K562 (cell line): ENCODE data around the gene CRIM1. TPM values are rescaled to one million over a fixed set of nuclear protein-coding genes. Genes with fewer than 3 reads are reported as not detected.

Source experiments
- ATAC-seq: fragments of 200-7000 bp; cut with Tn5 transposase; 3 replicates; pipeline ENCODE4 v1.9.1; 2020; ENCODE audit warnings: moderate library complexity
- BruUV-seq: library from RNA; stranded (reverse); fragments of 400-500 nt; replicated peaks from 2 replicates; lab custom pipeline; 2021; lab: Mats Ljungman, UMichigan
- CTCF ChIA-PET: fragments of 300-600 bp; formaldehyde crosslinking; extraction: SDS; loops from one replicate; lab custom pipeline; 2021; ENCODE audit warnings: low intra/inter-chr PET ratio; lab: Yijun Ruan, JAX
- POLR2A ChIA-PET: fragments of 300-600, 350-650 bp; sonication (Branson Sonifier 250); formaldehyde crosslinking; extraction: SDS; loops from one replicate; lab custom pipeline; 2021; ENCODE audit warnings: antibody characterized with exemption, inconsistent platforms; lab: Yijun Ruan, JAX
- DNase-seq, 4 experiments: peaks; one replicate each; pipeline versions ENCODE4 v3.0.0 to v3.0.0-alpha.2; 2011 to 2018; ENCODE audit warnings: low spot score in 3 of 4, mixed read lengths in 3 of 4; ENCODE audit errors: extremely low read depth in 1 of 4
- FAIRE-seq: peaks from 2 replicates; lab custom pipeline; 2011; peaks lifted over from hg19 to GRCh38; lab: Jason Lieb, UNC
- H2AFZ ChIP-seq: 2 replicates; pipeline ENCODE4 v1.6.0; 2011; ENCODE audit warnings: low read depth, low read length, control low read depth, inconsistent platforms
- H3K27ac ChIP-seq: fragments of 200-600 bp; 3 replicates; pipeline ENCODE4 v1.8.0; 2011; ENCODE audit warnings: low read depth, mild to moderate bottlenecking, control low read depth, inconsistent platforms, low read length, moderate library complexity, mixed read lengths; ENCODE audit errors: extremely low read depth
- H3K27me3 ChIP-seq, 2 experiments: fragments of 300-600 bp in 1 of 2; 2 replicates in 1 of 2; 3 replicates in 1 of 2; pipeline versions ENCODE4 v1.6.0 to v1.8.0; 2011; ENCODE audit warnings: inconsistent platforms in 2 of 2, low read length in 2 of 2, mild to moderate bottlenecking in 1 of 2, mixed read lengths in 1 of 2, moderate library complexity in 1 of 2; ENCODE audit not compliant: control insufficient read depth in 2 of 2, insufficient read depth in 2 of 2
- H3K36me3 ChIP-seq: fragments of 300-600 bp; 3 replicates; pipeline ENCODE4 v1.8.0; 2011; ENCODE audit warnings: mild to moderate bottlenecking, low read length, inconsistent platforms; ENCODE audit not compliant: control insufficient read depth, insufficient read depth
- H3K4me1 ChIP-seq, 2 experiments: fragments of 200-600 bp in 1 of 2; replicated peaks in 1 of 2; 2 replicates in 1 of 2; 3 replicates in 1 of 2; pipeline versions ENCODE4 v1.5.1 to v1.8.0; 2011; ENCODE audit warnings: inconsistent platforms in 2 of 2, low read length in 2 of 2, mild to moderate bottlenecking in 1 of 2, mixed read lengths in 1 of 2, moderate library complexity in 1 of 2; ENCODE audit not compliant: control insufficient read depth in 2 of 2, insufficient read depth in 2 of 2
- H3K4me2 ChIP-seq: 2 replicates; pipeline ENCODE4 v1.6.1; 2011; ENCODE audit warnings: low read length, control low read depth, inconsistent platforms, mixed read lengths; ENCODE audit not compliant: insufficient read depth
- H3K4me3 ChIP-seq: fragments of 200-600 bp; sonication (generic), shearing (Covaris generic); 2 replicates; pipeline ENCODE4 v1.5.1; 2016; ENCODE audit warnings: control low read depth, inconsistent platforms
- H3K79me2 ChIP-seq: fragments of 200-600 bp; 3 replicates; pipeline ENCODE4 v1.8.0; 2011; ENCODE audit warnings: low read length, inconsistent platforms; ENCODE audit not compliant: control insufficient read depth, insufficient read depth
- H3K9ac ChIP-seq, 2 experiments: 2 replicates each; pipeline versions ENCODE4 v1.6.0 to v1.6.1; 2011; ENCODE audit warnings: low read depth in 2 of 2, low read length in 2 of 2, control low read depth in 1 of 2, inconsistent platforms in 1 of 2, mild to moderate bottlenecking in 1 of 2, mixed read lengths in 1 of 2; ENCODE audit not compliant: insufficient read depth in 1 of 2
- H3K9me1 ChIP-seq: one replicate; pipeline ENCODE4 v1.6.0; 2011; ENCODE audit warnings: inconsistent platforms, mild to moderate bottlenecking, low read length, moderate library complexity; ENCODE audit not compliant: control insufficient read depth, insufficient read depth
- H3K9me3 ChIP-seq: replicated peaks from 2 replicates; pipeline ENCODE4 v1.5.1; 2011; ENCODE audit warnings: low read depth, low read length, inconsistent platforms; ENCODE audit not compliant: control insufficient read depth, insufficient read depth
- H4K20me1 ChIP-seq: replicated peaks from 2 replicates; pipeline ENCODE4 v1.6.1; 2011; ENCODE audit warnings: low read length, inconsistent platforms, mixed read lengths; ENCODE audit not compliant: control insufficient read depth, insufficient read depth
- CTCF ChIP-seq, 3 experiments: IDR thresholded peaks in 2 of 3; conservative IDR thresholded peaks in 1 of 3; 2 replicates each; pipeline ENCODE4 v1.5.1; 2011 to 2012; ENCODE audit warnings: low read length in 3 of 3, mild to moderate bottlenecking in 3 of 3, control low read depth in 2 of 3, improper control_type of control experiment in 1 of 3, inconsistent platforms in 1 of 3, low read depth in 1 of 3, mixed read lengths in 1 of 3, moderate library complexity in 1 of 3; ENCODE audit not compliant: insufficient read depth in 2 of 3
- HNRNPUL1 ChIP-seq: fragments of 200-400 bp; formaldehyde crosslinking; IDR thresholded peaks from 2 replicates; pipeline ENCODE4 v1.6.1; 2017; ENCODE audit warnings: low read length
- PKNOX1 ChIP-seq: fragments of 450-650 bp; IDR thresholded peaks from 2 replicates; pipeline ENCODE4 v1.6.1; 2016
- PRPF4 ChIP-seq: fragments of 200-400 bp; formaldehyde crosslinking; IDR thresholded peaks from one replicate; pipeline ENCODE4 v1.6.1; 2017; ENCODE audit warnings: low read length, low read depth, mild to moderate bottlenecking; ENCODE audit not compliant: insufficient read depth, poor library complexity, severe bottlenecking
- RAD21 ChIP-seq, 2 experiments: fragments of 250-450 bp in 1 of 2; fragments of 450-650 bp in 1 of 2; sonication (Bioruptor Pico) in 1 of 2; formaldehyde crosslinking in 1 of 2; IDR thresholded peaks in 1 of 2; conservative IDR thresholded peaks in 1 of 2; 2 replicates each; pipeline versions ENCODE4 v1.4.0 to v1.8.0; 2020 to 2022; ENCODE audit warnings: mild to moderate bottlenecking in 2 of 2, moderate library complexity in 1 of 2
- REST ChIP-seq, 2 experiments: fragments of 450-650 bp; formaldehyde crosslinking in 1 of 2; IDR thresholded peaks; 2 replicates each; pipeline versions ENCODE4 v1.4.0 to v1.6.1; 2014 to 2020; ENCODE audit warnings: mild to moderate bottlenecking in 2 of 2, borderline replicate concordance in 1 of 2, low read depth in 1 of 2
- WGBS: fragments of 100-300 bp; shearing (Covaris generic); methylation state at CpG from one replicate; pipeline ENCODE4 v1.1.6; 2016; ENCODE audit warnings: low coverage, mixed read lengths; ENCODE audit not compliant: insufficient coverage; ENCODE audit errors: missing lambda C conversion rate; 5-methylcytosine and 5-hydroxymethylcytosine counted together
- in situ Hi-C: fragments of 300-500 bp; cut with MboI; formaldehyde crosslinking; loops from 4 replicates; pipeline ENCODE4 v1.15.0; 2018; ENCODE audit warnings: inconsistent platforms, mixed read lengths
- intact Hi-C: fragments of 100-400 bp; cut with micrococcal nuclease; formaldehyde crosslinking; loops from 2 replicates; pipeline ENCODE4 v1.14.2; 2022
- polyA plus RNA-seq, 8 experiments: library from polyadenylated mRNA; depleted of rRNA in 4 of 8; stranded (reverse) in 5 of 8; unstranded in 3 of 8; fragments of >200 nt; fragmentation: Nextera tagmentation in 2 of 8; fragmentation: Illumina TruSeq in 1 of 8; extraction: Ambion mirVana in 2 of 8; extraction: Trizol in 1 of 8; gene quantifications; 2 replicates each; pipeline versions ENCODE4 v1.2.1 to v1.2.3, GENCODE V29; 2011 to 2014; ENCODE audit warnings: inconsistent platforms in 1 of 8, missing spikeins in 1 of 8
- total RNA-seq, 7 experiments: library from RNA; depleted of rRNA in 6 of 7; stranded (reverse); fragments of >200 nt in 6 of 7; fragmentation: Illumina TruSeq in 2 of 7; extraction: Trizol in 2 of 7; gene quantifications; 2 replicates each; pipeline versions ENCODE4 v1.2.1 to v1.2.3, GENCODE V29; 2011 to 2021; ENCODE audit warnings: low replicate concordance in 1 of 7

The CRIM1 gene
- total and polyA plus RNA-seq, 9 of the 15 experiments (the other 6 are each of a cell fraction or from before 2014, with no cell fraction given), result 0.01 to 0.36 (median 0.06) TPM; not detected in 1

- H3K4me3 ChIP-seq, result no peak overlapping the region
- peak; percentile 80 for ATAC-seq
- BruUV-seq, result no TSS peak
- WGBS, result 0% methylated on average over 2 of the region's 2 CpGs
- TF ChIP-seq CTCF (IDR thresholded peaks at IDR 0.05 in 2 of 3, conservative IDR thresholded peaks at IDR 0.05 in 1 of 3; ENCODE audit: insufficient read depth in 2 of 3, low read depth in 1 of 3, low read length in 3 of 3), result peak; percentile 33 to 49 (median 42); a peak in 4 of 6 replicates
- TF ChIP-seq HNRNPUL1, result no peak
- TF ChIP-seq PKNOX1, result peak; percentile 42; the same call in 1 of the 2 replicates
- no peak for TF ChIP-seq PRPF4
- TF ChIP-seq RAD21 (CRISPR knock-in tag; conservative IDR thresholded peaks at IDR 0.05 in 1 of 2, IDR thresholded peaks at IDR 0.05 in 1 of 2), result peak; percentile 36; a peak in 2 of 4 replicates
- TF ChIP-seq REST (IDR thresholded peaks at IDR 0.05; ENCODE audit: borderline replicate concordance), result peak; percentile 30; the same call in 1 of the 2 replicates
- TF ChIP-seq REST (CRISPR knock-in tag; IDR thresholded peaks at IDR 0.05; ENCODE audit: low read depth), result no peak
- TF ChIP-seq, all 486 proteins: peak for 4
- H4K20me1 ChIP-seq, result no peaks in the 10 kb centered on the region
- peak; percentile 6 for FAIRE-seq
- ChIA-PET POLR2A (interaction anchor here (0.7 kb wide), 1 partner anchor 80 kb away, joined by 3 read pairs; no protein-coding TSS in a partner anchor), CTCF (no interaction called here)
- no peak overlapping the region for H3K9ac ChIP-seq
- no peaks in the 10 kb centered on the region for H3K9me3 ChIP-seq
- peaks cover 0 to 9% of the 10 kb centered on the region in 2 experiments; a peak in 4 of 5 replicates for H3K27me3 ChIP-seq
- H3K79me2 ChIP-seq, result no peaks in the 10 kb centered on the region
- H3K27ac ChIP-seq, result no peak overlapping the region
- no peaks in the 10 kb centered on the region; a peak in 1 of 5 replicates for H3K4me1 ChIP-seq
- no peak overlapping the region for H3K4me2 ChIP-seq
- H3K36me3 ChIP-seq, result no peaks in the 10 kb centered on the region
- in situ Hi-C loops, result no loop called here
- peak in 2 of 4 experiments; percentile 27 to 30 for DNase-seq
- H2AFZ ChIP-seq, result no peak overlapping the region
- H3K9me1 ChIP-seq, result no peaks in the 10 kb centered on the region
- intact Hi-C loops, result loop anchor here (5.0 kb wide), 1 partner anchor 102 kb away; the partner anchor contains the start of gene CRIM1
These were observed 104.2 kb downstream of the CRIM1 start for GRCh38 chr2:36459725-36460137.
